ENCODE data around the gene USP34.

USP34 gene

GRCh38 chr2:61283443-61284160, 187.3 kb downstream of the USP34 start:
- DNase-seq, result no peak

GRCh38 chr2:61282104-61282590, 188.7 kb downstream of the USP34 start:
- DNase-seq, result no peak

GRCh38 chr2:61281321-61281720, 189.6 kb downstream of the USP34 start:
- no peak for DNase-seq

GRCh38 chr2:61277756-61278155, 193.1 kb downstream of the USP34 start:
- DNase-seq, result no peak

GRCh38 chr2:61275575-61276184, 195.2 kb downstream of the USP34 start:
- DNase-seq, result no peak

- DNase-seq, result no peak
Observed at GRCh38 chr2:61272421-61273070, 198.3 kb downstream of the USP34 start.

- DNase-seq, result no peak
Observed at GRCh38 chr2:61268249-61268648, 202.6 kb downstream of the USP34 start.

GRCh38 chr2:61266632-61267505, 204.0 kb downstream of the USP34 start:
- no peak for DNase-seq

- DNase-seq, result no peak
Observed at GRCh38 chr2:61263830-61264229, 207.1 kb downstream of the USP34 start.

- DNase-seq, result no peak
Observed at GRCh38 chr2:61262699-61263098, 208.2 kb downstream of the USP34 start.

- DNase-seq, result no peak
Observed at GRCh38 chr2:61257446-61257845, 213.4 kb downstream of the USP34 start.

- no peak for DNase-seq
Observed at GRCh38 chr2:61255580-61256437, 215.1 kb downstream of the USP34 start.

- DNase-seq, result no peak
Observed at GRCh38 chr2:61254536-61254935, 216.4 kb downstream of the USP34 start.

- no peak for DNase-seq
Observed at GRCh38 chr2:61253136-61253535, 217.8 kb downstream of the USP34 start.

- DNase-seq, result no peak
Observed at GRCh38 chr2:61252031-61252430, 218.9 kb downstream of the USP34 start.

- DNase-seq, result no peak
Observed at GRCh38 chr2:61249521-61250071, 221.3 kb downstream of the USP34 start.

GRCh38 chr2:61247204-61247812, 223.6 kb downstream of the USP34 start:
- no peak for DNase-seq

- DNase-seq, result no peak
Observed at GRCh38 chr2:61244694-61245093, 226.2 kb downstream of the USP34 start.

GRCh38 chr2:61241266-61241665, 229.6 kb downstream of the USP34 start:
- DNase-seq, result no peak

- no peak for DNase-seq
Observed at GRCh38 chr2:61238219-61239012, 232.5 kb downstream of the USP34 start.
